ENCODE results near the gene BBC3.

Gene BBC3

GRCh38 chr19:47210180-47210490, 20.9 kb downstream of the BBC3 start:
- DNase-seq (ENCODE audit: low read depth) = no peak
- no peak overlapping the region for H3K4me3 ChIP-seq (ENCODE audit: control insufficient read depth, low read depth, low read length)
- TF ChIP-seq CTCF (IDR thresholded peaks at IDR 0.05; ENCODE audit: control insufficient read depth, insufficient read depth, low read depth, low read length, missing control alignments) = no peak

GRCh38 chr19:47209319-47210179, 21.4 kb downstream of the BBC3 start:
- TF ChIP-seq CTCF (IDR thresholded peaks at IDR 0.05; ENCODE audit: control insufficient read depth, insufficient read depth, low read depth, low read length, missing control alignments) = no peak
- H3K4me3 ChIP-seq (ENCODE audit: control insufficient read depth, low read depth, low read length) = no peak overlapping the region
- no peak for DNase-seq (ENCODE audit: low read depth)

- no peak for TF ChIP-seq CTCF (IDR thresholded peaks at IDR 0.05; ENCODE audit: control insufficient read depth, insufficient read depth, low read depth, low read length, missing control alignments)
- no peak overlapping the region for H3K4me3 ChIP-seq (ENCODE audit: control insufficient read depth, low read depth, low read length)
- no peak for DNase-seq (ENCODE audit: low read depth)
Measured at GRCh38 chr19:47203254-47203653, 27.7 kb downstream of the BBC3 start.

- TF ChIP-seq CTCF (IDR thresholded peaks at IDR 0.05; ENCODE audit: control insufficient read depth, insufficient read depth, low read depth, low read length, missing control alignments) = no peak
- DNase-seq (ENCODE audit: low read depth) = no peak
- H3K4me3 ChIP-seq (ENCODE audit: control insufficient read depth, low read depth, low read length) = no peak overlapping the region
Measured at GRCh38 chr19:47200530-47200929, 30.5 kb downstream of the BBC3 start.

- no peak for DNase-seq (ENCODE audit: low read depth)
- TF ChIP-seq CTCF (IDR thresholded peaks at IDR 0.05; ENCODE audit: control insufficient read depth, insufficient read depth, low read depth, low read length, missing control alignments) = no peak
- no peak overlapping the region for H3K4me3 ChIP-seq (ENCODE audit: control insufficient read depth, low read depth, low read length)
Measured at GRCh38 chr19:47197141-47197540, 33.9 kb downstream of the BBC3 start.

GRCh38 chr19:47195434-47195833, 35.6 kb downstream of the BBC3 start:
- no peak overlapping the region for H3K4me3 ChIP-seq (ENCODE audit: control insufficient read depth, low read depth, low read length)
- no peak for DNase-seq (ENCODE audit: low read depth)
- TF ChIP-seq CTCF (IDR thresholded peaks at IDR 0.05; ENCODE audit: control insufficient read depth, insufficient read depth, low read depth, low read length, missing control alignments) = no peak
